Posterior vena cava (tissue), 2 donors: ENCODE measurements around the gene SLC18B1. TPM values are rescaled to one million over a fixed set of nuclear protein-coding genes. Genes with fewer than 3 reads are reported as not detected.

Experiments
- DNase-seq: peaks from one replicate; pipeline ENCODE4 v3.0.0-alpha.2; 2020; ENCODE audit warnings: low spot score
- intact Hi-C, 2 donors: fragments of 100-400 bp; cut with DNase I; formaldehyde crosslinking; loops; one replicate each; pipeline versions ENCODE4 v1.14.1 to v1.14.2; 2022 to 2023
- total RNA-seq, 2 donors: library from RNA; stranded (reverse); fragmentation: NEBNext Ultra II Directional; extraction: Animal tissue kit (Norgen Biotek cat#: 25700); gene quantifications; one replicate each; pipeline ENCODE4 v1.2.1, GENCODE V29; 2021
- donor health status: DM: yes; HTN: yes; CAD: no.
- donor health status: DM: yes; HTN: yes; CAD: no.

The SLC18B1 gene
- total RNA-seq, 2 donors from 2014 or later = 6.7 to 10.3 TPM

DNA sequence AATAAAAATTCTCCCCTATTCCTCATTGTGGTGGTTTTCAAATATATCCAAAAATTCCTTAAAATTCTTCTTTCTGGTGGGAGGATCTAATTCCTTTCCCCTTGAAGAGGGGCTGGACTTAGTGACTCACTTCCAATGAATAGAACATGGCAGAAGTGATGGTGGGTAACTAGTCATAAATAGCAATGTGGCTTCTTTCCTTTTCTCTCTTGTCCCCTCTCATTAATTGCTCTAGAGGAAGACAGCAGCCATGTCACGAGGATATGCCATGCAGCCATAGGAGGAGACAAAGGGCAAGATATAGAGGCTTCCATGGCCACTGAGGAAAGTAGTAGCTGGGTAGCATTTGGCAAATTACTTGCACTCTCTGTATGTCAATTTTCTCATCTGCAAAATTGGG lies 46.6 kb downstream of the SLC18B1 start:
- intact Hi-C loops = no loop called here
- no peak for DNase-seq

DNA sequence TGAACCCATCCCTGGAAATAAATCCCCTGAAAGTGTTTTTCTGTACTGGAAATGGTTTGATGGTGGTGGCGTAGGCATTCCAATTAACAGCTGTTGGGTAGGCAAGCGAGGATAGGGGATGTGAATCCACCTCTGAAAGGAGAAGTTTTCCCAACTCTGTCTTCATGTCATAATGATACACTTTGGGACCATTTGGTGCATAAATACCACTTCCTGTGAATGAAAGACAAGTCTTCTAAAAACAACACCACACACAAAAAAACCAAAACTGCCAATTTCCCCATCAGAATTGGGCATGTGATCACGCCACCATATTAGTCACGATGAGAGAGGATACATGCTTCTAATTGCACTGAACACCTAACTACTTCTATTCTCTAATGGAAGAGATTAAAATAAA lies 47.1 kb downstream of the SLC18B1 start:
- no peak for DNase-seq

GRCh38 chr6:132750455-132751248 lies 47.8 kb downstream of the SLC18B1 start:
- intact Hi-C loops = no loop called here

More for the DNA sequence above, 47.1 kb downstream of the SLC18B1 start:
- intact Hi-C loops = no loop called here

DNA sequence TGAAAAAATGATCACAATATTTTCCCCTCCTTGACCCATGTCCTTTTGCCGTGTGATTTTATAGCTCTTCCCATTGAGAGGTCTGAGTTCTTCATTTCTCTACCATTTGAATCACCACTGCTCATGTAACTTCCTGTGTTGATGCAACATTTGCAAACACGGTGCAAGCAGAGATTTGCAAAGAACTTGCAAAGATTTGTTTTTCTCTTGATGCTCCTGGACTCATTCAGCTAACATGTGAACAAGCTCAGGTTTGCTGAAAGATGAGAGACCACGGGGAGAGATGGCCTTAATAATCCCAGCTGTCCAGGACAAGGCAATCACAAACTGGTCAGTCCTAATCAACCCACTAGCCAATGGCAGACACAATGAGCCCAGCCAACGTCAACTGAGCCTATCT lies 49.3 kb downstream of the SLC18B1 start:
- DNase-seq = no peak
- intact Hi-C loops = no loop called here

More at GRCh38 chr6:132750455-132751248, 47.8 kb downstream of the SLC18B1 start:
- DNase-seq = no peak

DNA sequence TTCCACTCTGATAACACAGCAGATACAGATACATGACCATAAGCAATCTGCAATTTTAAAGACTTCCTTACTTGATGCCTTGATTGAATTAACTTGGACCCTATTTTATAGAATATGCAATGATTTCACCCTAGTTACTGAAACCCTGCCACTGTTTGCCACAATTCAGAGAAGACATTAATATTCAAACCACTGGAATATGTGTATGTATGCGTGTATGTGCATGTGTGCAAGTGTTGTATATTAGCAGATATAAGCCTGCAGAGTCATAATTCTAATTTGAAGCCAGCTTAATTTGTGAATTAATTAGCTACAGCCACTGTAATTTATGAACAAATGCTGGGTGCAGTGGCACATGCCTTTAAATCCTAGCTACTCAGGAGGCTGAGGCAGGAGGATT lies 50.0 kb downstream of the SLC18B1 start:
- intact Hi-C loops = no loop called here
- no peak for DNase-seq

GRCh38 chr6:132746048-132746447 lies 52.4 kb downstream of the SLC18B1 start:
- intact Hi-C loops = no loop called here
- DNase-seq = no peak

DNA sequence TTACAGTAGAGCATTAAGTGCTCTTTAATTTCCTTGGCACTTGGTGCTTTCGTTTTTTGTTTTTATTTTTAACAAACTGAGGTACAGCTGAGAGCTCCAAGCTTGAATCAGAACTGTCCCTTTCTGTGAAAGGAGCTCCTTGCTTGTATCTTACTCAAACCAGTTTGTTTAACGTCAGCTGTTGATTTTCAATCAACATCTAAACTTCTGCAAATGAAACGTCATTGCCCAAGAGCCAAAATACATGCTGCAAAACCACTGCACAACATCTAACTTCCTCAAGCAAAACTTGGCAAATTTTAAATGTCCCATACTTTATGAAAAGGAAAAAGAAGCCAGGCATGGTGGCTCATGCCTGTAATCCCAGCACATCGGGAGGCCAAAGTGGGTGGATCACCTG lies 55.9 kb downstream of the SLC18B1 start:
- no peak for DNase-seq
- intact Hi-C loops = no loop called here

DNA sequence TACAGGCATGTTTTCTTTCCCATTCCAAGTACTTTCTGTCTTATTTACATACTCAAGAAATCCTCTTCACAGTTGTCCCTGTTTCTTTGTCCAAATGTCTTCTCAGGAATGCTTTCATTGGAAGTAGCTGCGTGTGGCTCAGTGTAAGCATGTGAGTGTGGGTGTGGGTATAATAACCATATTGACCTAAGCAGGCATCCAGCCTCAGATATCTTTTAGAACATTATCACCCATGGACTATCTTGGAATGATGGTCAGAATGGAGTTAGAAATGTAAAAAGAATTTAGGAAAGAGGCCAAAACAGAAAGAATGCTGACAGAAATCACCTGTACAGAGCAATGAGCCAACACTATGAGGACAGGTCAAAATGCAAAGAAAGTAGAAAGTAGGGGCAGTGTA lies 57.2 kb downstream of the SLC18B1 start:
- DNase-seq = no peak
- intact Hi-C loops = no loop called here

DNA sequence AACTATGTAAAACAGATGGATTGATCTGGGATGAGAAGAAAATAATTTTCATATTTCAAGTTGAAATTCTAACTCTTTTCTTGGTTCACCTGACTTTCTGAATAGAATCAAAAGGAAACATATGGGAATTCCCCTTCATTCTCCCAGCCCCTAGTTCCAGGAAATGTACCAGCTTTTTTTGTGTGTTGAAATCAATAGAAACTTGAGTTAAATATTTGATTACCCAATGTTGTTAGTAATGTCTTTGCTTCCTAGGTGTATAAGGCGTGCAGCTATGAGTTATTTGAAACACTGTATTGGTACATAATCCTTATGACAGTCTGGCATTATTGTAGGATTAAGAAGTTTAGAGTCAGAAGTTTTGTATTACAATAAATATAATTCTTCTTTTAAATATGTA lies 62.2 kb downstream of the SLC18B1 start:
- no peak for DNase-seq
- intact Hi-C loops = no loop called here

DNA sequence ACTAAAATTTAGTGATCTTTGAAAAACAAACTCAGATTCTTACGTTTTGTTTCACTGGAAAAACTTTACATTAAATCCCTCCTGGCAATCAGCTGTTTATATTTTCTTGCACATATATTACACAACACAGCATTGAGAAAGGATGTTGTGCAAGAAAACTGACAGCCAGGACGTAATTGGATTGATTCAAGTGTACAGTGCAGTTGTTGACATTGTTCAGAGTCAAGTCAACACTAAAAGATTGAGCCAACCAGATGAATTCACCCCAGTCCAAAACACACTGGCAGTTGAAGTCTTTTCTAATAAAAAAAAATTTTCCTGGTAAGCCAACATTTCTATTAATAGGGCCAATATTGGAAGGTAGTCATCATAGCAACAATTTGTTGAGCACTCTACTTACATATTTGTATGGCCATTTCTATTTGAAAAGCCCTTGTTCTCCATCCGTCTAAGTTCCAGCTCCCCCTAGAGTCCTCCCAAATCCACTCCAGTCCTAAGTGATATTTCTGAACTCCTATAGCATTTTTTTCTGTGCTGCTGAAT lies 63.7 kb downstream of the SLC18B1 start:
- DNase-seq = no peak

GRCh38 chr6:132733814-132734213 lies 64.6 kb downstream of the SLC18B1 start:
- no peak for DNase-seq
- intact Hi-C loops = no loop called here

More for the DNA sequence above, 63.7 kb downstream of the SLC18B1 start:
- intact Hi-C loops = no loop called here

- intact Hi-C loops = no loop called here
- DNase-seq = no peak
Observed at GRCh38 chr6:132733283-132733682, 65.2 kb downstream of the SLC18B1 start.

- no peak for DNase-seq
- intact Hi-C loops = no loop called here
Observed at GRCh38 chr6:132731086-132731485, 67.4 kb downstream of the SLC18B1 start.

DNA sequence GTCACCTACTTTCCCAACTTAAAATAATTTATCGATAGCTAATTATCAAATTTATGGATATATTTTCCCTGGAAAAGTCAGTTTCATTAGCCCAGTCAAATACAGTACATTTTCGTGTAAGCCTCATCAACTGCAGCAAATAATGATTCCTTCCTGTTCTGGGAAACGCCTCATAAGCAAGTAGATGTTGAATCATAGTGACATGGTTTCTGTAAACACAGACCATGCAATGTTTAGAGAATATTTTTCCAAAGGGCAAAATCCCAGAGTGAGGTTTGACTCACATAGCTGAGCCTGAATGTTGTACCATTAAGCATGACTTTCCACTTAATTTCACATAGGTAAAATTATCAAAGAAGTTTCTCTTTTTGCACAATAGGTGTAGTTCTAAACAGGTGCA lies 67.9 kb downstream of the SLC18B1 start:
- DNase-seq = no peak
- intact Hi-C loops = no loop called here

- no peak for DNase-seq
- intact Hi-C loops = no loop called here
Observed at GRCh38 chr6:132728616-132729015, 69.8 kb downstream of the SLC18B1 start.

DNA sequence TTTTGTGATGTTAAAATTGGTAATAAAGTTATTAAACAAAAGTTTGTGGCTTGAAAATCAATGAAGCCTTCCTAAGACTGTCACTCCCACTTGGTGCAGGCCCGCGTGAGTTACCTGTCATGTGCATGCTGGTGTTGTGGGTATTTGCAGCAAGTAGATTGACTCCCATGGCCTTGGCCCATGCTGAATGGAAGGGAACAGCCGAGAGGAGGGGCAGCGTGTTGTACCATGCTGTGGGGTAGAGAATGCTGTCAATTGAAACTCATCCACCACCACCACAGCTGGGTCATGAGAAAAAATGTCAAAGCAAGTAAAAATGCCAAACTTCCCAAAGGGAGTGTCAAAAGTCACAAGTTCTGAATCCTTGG lies 71.8 kb downstream of the SLC18B1 start:
- intact Hi-C loops = no loop called here
- DNase-seq = no peak

- intact Hi-C loops = no loop called here
- no peak for DNase-seq
Observed at GRCh38 chr6:132725947-132726607, 72.4 kb downstream of the SLC18B1 start.

GRCh38 chr6:132725471-132725870 lies 73.0 kb downstream of the SLC18B1 start:
- intact Hi-C loops = no loop called here
- no peak for DNase-seq

DNA sequence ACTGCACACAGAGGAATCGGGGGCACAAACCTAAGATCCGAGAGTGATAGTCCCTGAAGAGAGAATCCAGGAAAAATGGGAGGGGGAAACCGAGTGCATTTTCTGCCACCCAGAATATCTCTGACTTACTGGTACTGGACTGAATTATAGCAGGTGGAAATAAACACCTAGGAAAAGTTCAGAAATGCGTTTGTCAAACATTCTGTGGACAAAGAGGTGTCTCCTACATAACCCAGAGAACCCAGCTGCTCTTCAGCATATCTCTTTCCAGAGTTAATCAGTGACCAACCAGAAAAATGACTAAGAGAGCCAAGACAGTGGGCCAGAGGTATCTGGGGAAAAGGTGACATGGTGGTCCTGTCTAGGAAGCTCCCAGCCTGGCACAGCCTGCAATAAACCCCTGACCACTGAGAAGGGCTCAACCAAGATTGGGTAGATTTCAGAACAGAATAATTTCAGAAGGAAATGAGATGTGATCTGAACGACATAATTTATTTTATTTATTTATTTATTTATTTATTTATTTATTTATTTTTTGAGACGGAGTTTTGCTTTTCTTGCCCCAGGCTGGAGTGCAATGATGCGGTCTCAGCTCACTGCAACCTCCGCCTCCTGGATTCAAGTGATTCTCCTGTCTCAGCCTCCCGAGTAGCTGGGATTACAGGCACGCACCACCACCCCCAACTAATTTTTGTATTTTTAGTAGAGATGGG lies 78.5 kb downstream of the SLC18B1 start:
- no peak for DNase-seq
- intact Hi-C loops = no loop called here
